ENCODE data around the gene NIPA2.

The NIPA2 gene

GRCh38 chr15:22874966-22875365 is 36.5 kb downstream of the NIPA2 start:
- in situ Hi-C loops (cut with MboI; ENCODE audit: low sequenced_read_pairs), result no loop called here

GRCh38 chr15:22877117-22877516 is 38.7 kb downstream of the NIPA2 start:
- in situ Hi-C loops (cut with MboI; ENCODE audit: low sequenced_read_pairs), result no loop called here

- in situ Hi-C loops (cut with MboI; ENCODE audit: low sequenced_read_pairs), result no loop called here
Observed at GRCh38 chr15:22877607-22878006, 39.1 kb downstream of the NIPA2 start.

- in situ Hi-C loops (cut with MboI; ENCODE audit: low sequenced_read_pairs), result no loop called here
Observed at GRCh38 chr15:22878103-22878502, 39.6 kb downstream of the NIPA2 start.

- in situ Hi-C loops (cut with MboI; ENCODE audit: low sequenced_read_pairs), result no loop called here
Observed at GRCh38 chr15:22880068-22880980, 41.9 kb downstream of the NIPA2 start.

- in situ Hi-C loops (cut with MboI; ENCODE audit: low sequenced_read_pairs), result no loop called here
Observed at GRCh38 chr15:22880981-22881738, 42.7 kb downstream of the NIPA2 start.

GRCh38 chr15:22881739-22882440 is 43.4 kb downstream of the NIPA2 start:
- in situ Hi-C loops (cut with MboI; ENCODE audit: low sequenced_read_pairs), result no loop called here

- in situ Hi-C loops (cut with MboI; ENCODE audit: low sequenced_read_pairs), result no loop called here
Observed at GRCh38 chr15:22883196-22883595, 44.7 kb downstream of the NIPA2 start.

- in situ Hi-C loops (cut with MboI; ENCODE audit: low sequenced_read_pairs), result no loop called here
Observed at GRCh38 chr15:22884344-22884743, 45.9 kb downstream of the NIPA2 start.

GRCh38 chr15:22885120-22885519 is 46.7 kb downstream of the NIPA2 start:
- in situ Hi-C loops (cut with MboI; ENCODE audit: low sequenced_read_pairs), result no loop called here

GRCh38 chr15:22887157-22887951 is 48.9 kb downstream of the NIPA2 start:
- in situ Hi-C loops (cut with MboI; ENCODE audit: low sequenced_read_pairs), result no loop called here

- in situ Hi-C loops (cut with MboI; ENCODE audit: low sequenced_read_pairs), result no loop called here
Observed at GRCh38 chr15:22888120-22888859, 49.8 kb downstream of the NIPA2 start.

- in situ Hi-C loops (cut with MboI; ENCODE audit: low sequenced_read_pairs), result no loop called here
Observed at GRCh38 chr15:22889146-22889818, 50.8 kb downstream of the NIPA2 start.

GRCh38 chr15:22890296-22890695 is 51.8 kb downstream of the NIPA2 start:
- in situ Hi-C loops (cut with MboI; ENCODE audit: low sequenced_read_pairs), result no loop called here

GRCh38 chr15:22891426-22892210 is 53.2 kb downstream of the NIPA2 start:
- in situ Hi-C loops (cut with MboI; ENCODE audit: low sequenced_read_pairs), result no loop called here

GRCh38 chr15:22892333-22892732 is 53.9 kb downstream of the NIPA2 start:
- in situ Hi-C loops (cut with MboI; ENCODE audit: low sequenced_read_pairs), result no loop called here

- in situ Hi-C loops (cut with MboI; ENCODE audit: low sequenced_read_pairs), result no loop called here
Observed at GRCh38 chr15:22893081-22893480, 54.6 kb downstream of the NIPA2 start.

- in situ Hi-C loops (cut with MboI; ENCODE audit: low sequenced_read_pairs), result no loop called here
Observed at GRCh38 chr15:22893881-22894280, 55.4 kb downstream of the NIPA2 start.
